GM12875 (cell line): Measurements from ENCODE around the gene SERGEF.

ENCODE experiments used
- H3K4me3 ChIP-seq: one replicate; pipeline ENCODE4 v1.5.1; 2011; ENCODE audit warnings: low read depth, low read length, control low read depth
- TF ChIP-seq, protein P1 (sequence below): IDR thresholded peaks from 2 replicates; pipeline ENCODE4 v1.5.1; 2011; ENCODE audit warnings: low read depth, mild to moderate bottlenecking, control low read depth, inconsistent platforms, low read length, moderate library complexity, borderline replicate concordance; ENCODE audit not compliant: insufficient read depth

SERGEF gene

DNA sequence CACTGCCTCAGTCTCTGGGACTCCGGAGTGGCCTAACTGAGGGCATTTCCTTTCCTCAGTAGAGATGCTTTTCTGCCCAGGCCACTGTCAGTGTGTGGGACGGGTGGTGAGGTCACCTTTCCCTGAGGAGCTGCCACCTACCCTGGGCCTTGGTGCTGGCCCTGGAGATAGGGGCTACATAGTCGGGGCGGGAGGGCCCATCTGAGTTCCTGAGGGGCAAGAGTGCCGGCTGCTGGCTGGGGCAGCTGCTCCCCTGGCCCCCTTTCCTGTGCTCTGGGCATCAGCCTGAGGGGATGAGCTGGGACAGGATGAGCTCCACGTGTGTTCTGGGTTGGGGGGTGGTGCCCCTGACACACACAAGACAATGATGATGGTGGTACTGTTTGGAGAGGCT, 272.9 kb downstream of the SERGEF start:
- TF ChIP-seq, protein P1, sequence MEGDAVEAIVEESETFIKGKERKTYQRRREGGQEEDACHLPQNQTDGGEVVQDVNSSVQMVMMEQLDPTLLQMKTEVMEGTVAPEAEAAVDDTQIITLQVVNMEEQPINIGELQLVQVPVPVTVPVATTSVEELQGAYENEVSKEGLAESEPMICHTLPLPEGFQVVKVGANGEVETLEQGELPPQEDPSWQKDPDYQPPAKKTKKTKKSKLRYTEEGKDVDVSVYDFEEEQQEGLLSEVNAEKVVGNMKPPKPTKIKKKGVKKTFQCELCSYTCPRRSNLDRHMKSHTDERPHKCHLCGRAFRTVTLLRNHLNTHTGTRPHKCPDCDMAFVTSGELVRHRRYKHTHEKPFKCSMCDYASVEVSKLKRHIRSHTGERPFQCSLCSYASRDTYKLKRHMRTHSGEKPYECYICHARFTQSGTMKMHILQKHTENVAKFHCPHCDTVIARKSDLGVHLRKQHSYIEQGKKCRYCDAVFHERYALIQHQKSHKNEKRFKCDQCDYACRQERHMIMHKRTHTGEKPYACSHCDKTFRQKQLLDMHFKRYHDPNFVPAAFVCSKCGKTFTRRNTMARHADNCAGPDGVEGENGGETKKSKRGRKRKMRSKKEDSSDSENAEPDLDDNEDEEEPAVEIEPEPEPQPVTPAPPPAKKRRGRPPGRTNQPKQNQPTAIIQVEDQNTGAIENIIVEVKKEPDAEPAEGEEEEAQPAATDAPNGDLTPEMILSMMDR = no peak
- H3K4me3 ChIP-seq = no peak overlapping the region

DNA sequence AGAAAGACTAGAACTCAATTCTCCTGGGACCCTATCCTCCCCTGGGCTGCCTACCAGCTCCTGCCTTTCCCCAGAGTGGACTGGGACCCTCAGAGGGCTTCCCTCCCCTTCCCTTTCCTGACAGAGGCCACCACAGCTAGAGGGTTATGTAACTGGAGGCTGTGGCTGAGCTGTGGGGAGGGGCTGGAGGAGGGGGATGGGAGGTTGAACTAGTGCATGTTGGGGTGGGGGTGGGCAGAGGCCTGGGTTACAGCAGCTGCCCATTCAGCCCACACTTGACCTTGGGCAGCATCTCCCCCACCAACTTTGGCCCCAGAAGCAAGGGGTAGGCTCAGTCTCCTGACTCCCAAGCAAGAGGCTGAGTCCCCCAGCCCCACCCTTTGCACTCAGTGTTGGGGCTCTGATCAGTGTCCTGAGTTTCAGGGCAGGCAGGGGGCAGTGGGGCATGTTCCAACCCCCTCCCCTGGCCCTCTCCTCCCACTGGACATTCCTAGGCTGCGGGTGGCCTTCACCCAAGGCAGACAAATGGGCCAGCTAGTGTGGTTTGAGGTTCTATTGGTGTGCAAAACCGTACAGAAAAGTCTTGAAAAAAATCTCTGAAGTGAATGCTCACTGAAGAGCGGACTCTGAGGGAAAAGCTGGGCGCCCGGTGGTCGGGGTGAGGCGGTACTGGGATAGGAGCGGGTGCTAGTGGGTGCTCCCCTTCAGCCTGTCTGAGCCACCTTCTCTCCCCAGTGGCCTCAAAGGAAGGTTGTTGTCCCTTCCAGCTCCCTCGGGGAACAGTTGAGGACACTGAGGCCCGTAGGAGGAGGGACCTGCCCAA, 274.5 kb downstream of the SERGEF start:
- no peak overlapping the region for H3K4me3 ChIP-seq
- TF ChIP-seq, protein P1 = no peak
